T-helper 1 cell treated with Interleukin-12 subunit alpha and Interleukin-12 subunit beta and Interleukin-4 antibody, amounts not matched to agents 30 μg/mL and 1 μg/mL, for 36 hours (primary cell): ENCODE results near the gene ZNF274.

ENCODE experiments used
- H3K27ac Mint-ChIP-seq: one replicate; pipeline ENCODE4 v1.8.0; 2021; ENCODE audit warnings: mild to moderate bottlenecking, mixed read lengths
- H3K27me3 Mint-ChIP-seq: one replicate; pipeline ENCODE4 v1.8.0; 2021; ENCODE audit warnings: low read depth, mixed read lengths
- H3K36me3 Mint-ChIP-seq: one replicate; pipeline ENCODE4 v1.8.0; 2021; ENCODE audit warnings: low read depth, mixed read lengths
- H3K4me1 Mint-ChIP-seq: one replicate; pipeline ENCODE4 v1.8.0; 2021; ENCODE audit warnings: low read depth, mixed read lengths
- H3K4me3 Mint-ChIP-seq: one replicate; pipeline ENCODE4 v1.8.0; 2021; ENCODE audit warnings: mild to moderate bottlenecking, moderate library complexity, mixed read lengths
- H3K9me3 Mint-ChIP-seq: one replicate; pipeline ENCODE4 v1.8.0; 2021; ENCODE audit warnings: mixed read lengths

ZNF274 gene

DNA sequence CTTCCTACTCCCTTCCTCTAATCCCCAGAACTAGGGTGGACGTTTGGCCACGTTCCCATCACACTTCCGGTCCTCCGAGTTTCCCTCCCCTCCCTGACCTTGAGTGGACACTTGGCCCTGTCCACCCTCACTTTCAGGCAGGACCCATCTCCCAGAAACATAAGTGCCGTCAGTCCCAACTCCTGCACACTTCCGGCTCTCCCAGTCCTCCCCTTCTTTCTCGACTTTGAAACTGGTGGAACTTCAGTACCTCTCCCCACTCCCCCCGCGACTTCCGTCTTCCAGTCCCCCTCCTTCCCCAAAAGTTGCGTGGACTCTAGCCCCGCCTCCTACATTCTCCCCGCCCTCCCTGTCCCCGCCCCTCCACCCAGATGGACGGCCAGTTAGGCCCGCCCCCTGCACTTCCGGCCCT lies 278 bp upstream of the ZNF274 start:
- H3K36me3 Mint-ChIP-seq = peaks cover 43% of the 10 kb centered on the region
- H3K9me3 Mint-ChIP-seq = peaks cover 59% of the 10 kb centered on the region
- H3K4me3 Mint-ChIP-seq = peak overlapping the region; percentile 93
- no peaks in the 10 kb centered on the region for H3K27me3 Mint-ChIP-seq
- peaks cover 12% of the 10 kb centered on the region for H3K4me1 Mint-ChIP-seq
- H3K27ac Mint-ChIP-seq = peak overlapping the region; percentile 99

DNA sequence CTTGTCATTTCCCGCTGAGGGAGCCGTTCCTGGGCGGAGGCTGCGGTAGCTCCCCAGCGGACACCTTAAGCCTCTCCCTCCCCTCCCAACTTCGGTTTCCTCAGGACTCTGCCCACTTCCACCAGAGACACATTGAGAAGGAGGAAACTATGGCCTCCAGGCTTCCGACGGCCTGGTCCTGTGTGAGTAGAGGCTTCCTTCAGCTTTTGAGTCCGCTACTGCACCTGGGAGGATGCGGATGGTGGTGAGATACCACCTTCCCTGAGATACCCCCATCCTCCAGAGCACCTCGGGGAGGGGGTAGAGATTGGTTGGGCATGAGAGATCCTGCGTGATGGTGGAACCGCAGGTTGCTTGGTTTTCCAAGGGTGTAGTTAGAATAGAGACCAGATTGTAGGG lies 955 bp downstream of the ZNF274 start:
- H3K27ac Mint-ChIP-seq = peak overlapping the region; percentile 99
- no peaks in the 10 kb centered on the region for H3K27me3 Mint-ChIP-seq
- H3K36me3 Mint-ChIP-seq = peaks cover 51% of the 10 kb centered on the region
- H3K9me3 Mint-ChIP-seq = peaks cover 54% of the 10 kb centered on the region
- H3K4me3 Mint-ChIP-seq = peak overlapping the region; percentile 93
- H3K4me1 Mint-ChIP-seq = peaks cover 12% of the 10 kb centered on the region

DNA sequence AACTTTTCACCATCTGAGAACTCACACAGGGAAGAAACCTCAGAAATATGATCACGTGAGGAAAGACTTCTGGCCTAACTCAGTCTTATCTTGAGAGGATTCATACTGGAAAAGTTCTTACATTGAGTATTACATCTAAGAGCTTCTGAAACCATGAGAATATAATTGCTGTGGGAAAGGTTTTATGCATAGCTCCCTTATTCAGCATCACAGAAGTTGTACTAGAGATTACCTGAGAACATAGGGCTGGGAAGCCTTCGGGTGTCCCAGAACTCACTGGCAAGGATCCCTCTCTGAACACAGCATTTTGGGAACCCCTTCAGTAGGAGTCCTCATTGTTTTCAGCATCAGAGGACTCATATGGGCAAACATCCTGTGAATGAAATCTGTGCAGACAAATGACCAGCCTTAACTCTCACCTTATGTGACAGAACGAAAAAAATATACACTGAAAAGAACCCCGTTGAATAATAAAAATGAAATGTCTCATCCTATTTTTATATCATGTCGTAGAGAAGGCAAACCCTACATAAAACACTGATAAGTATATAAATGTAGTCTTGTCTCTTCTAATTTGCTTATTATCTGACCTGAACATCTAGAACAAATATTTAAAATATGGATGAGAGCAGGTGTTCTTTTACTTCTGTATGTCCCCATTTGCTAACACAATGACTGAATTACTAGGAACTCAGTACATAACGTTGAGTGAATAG lies 14.2 kb downstream of the ZNF274 start:
- H3K4me3 Mint-ChIP-seq = no peak overlapping the region
- no peak overlapping the region for H3K27ac Mint-ChIP-seq
- no peaks in the 10 kb centered on the region for H3K27me3 Mint-ChIP-seq
- peaks cover 79% of the 10 kb centered on the region for H3K36me3 Mint-ChIP-seq
- H3K4me1 Mint-ChIP-seq = no peaks in the 10 kb centered on the region
- H3K9me3 Mint-ChIP-seq = peaks cover 70% of the 10 kb centered on the region

DNA sequence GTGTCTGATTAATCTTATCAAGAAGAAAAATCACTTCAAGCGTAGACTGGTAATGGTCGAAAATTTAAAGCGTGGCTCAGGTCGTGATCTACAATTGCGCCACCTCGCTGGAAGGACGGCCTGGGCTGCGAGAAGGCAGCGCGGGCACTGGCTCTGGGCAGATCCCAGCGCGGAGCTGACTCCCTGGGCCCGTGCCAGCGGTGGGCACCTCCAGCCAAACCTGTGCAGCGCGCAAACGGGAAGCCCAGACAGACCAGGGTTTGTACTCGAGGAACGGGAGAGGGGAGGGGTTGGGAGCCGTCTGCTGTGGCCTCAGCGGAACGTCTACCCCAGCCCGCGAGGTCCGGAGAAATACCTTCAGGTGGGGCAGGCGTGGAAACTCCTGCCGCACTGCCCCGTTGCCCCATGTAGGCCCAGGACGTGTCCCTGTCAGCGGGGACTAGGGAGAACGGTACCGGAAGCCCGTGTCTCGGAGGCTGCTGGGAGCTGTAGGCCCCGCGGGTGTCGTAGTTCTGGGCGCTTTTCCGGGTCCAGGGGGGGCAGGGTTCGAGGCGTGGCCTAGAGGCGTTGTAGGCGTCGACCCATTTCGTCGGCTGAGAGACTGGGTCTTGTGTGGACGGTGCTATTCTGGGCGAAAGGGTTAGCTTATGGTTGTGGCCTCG lies 21.1 kb downstream of the ZNF274 start:
- Mint-ChIP-seq H3K27ac (no peak overlapping the region), H3K4me3 (no peak overlapping the region), H3K4me1 (no peaks in the 10 kb centered on the region), H3K9me3 (peaks cover 80% of the 10 kb centered on the region), H3K36me3 (peaks cover 81% of the 10 kb centered on the region), H3K27me3 (no peaks in the 10 kb centered on the region)

GRCh38 chr19:58204566-58204965 lies 21.7 kb downstream of the ZNF274 start:
- H3K4me3 Mint-ChIP-seq = no peak overlapping the region
- H3K4me1 Mint-ChIP-seq = no peaks in the 10 kb centered on the region
- H3K36me3 Mint-ChIP-seq = peaks cover 82% of the 10 kb centered on the region
- no peak overlapping the region for H3K27ac Mint-ChIP-seq
- H3K9me3 Mint-ChIP-seq = peaks cover 84% of the 10 kb centered on the region
- no peaks in the 10 kb centered on the region for H3K27me3 Mint-ChIP-seq

DNA sequence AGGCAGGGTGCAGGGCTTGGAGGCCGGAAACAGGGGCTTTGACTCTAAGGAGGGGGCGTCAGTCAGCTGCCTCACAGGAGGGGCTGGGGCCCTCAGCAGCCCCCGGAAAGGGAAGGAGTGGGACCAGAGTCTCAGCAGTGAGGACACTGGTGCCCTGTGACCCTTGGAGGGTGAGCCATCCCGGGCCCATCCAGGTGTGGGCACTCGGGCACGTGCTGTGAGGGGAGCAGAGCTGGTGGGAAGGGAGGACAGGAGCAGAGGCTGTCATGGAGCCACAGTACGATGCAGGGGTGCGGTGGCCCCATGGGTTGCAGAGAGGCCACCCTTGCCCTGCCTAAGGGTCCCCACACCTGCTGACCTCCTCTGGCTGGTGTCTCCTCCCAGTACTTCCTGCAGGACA lies 26.7 kb downstream of the ZNF274 start:
- Mint-ChIP-seq H3K9me3 (peaks cover 93% of the 10 kb centered on the region), H3K36me3 (peaks cover 95% of the 10 kb centered on the region), H3K27me3 (no peaks in the 10 kb centered on the region), H3K27ac (no peak overlapping the region), H3K4me3 (no peak overlapping the region), H3K4me1 (no peaks in the 10 kb centered on the region)

DNA sequence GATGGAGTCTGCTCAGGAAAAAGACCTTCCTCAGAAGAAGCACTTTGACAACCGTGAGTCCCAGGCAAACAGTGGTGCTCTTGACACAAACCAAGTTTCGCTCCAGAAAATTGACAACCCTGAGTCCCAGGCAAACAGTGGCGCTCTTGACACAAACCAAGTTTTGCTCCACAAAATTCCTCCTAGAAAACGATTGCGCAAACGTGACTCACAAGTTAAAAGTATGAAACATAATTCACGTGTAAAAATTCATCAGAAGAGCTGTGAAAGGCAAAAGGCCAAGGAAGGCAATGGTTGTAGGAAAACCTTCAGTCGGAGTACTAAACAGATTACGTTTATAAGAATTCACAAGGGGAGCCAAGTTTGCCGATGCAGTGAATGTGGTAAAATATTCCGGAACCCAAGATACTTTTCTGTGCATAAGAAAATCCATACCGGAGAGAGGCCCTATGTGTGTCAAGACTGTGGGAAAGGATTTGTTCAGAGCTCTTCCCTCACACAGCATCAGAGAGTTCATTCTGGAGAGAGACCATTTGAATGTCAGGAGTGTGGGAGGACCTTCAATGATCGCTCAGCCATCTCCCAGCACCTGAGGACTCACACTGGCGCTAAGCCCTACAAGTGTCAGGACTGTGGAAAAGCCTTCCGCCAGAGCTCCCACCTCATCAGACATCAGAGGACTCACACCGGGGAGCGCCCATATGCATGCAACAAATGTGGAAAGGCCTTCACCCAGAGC lies 29.6 kb downstream of the ZNF274 start:
- H3K36me3 Mint-ChIP-seq = peaks cover 71% of the 10 kb centered on the region
- H3K4me1 Mint-ChIP-seq = no peaks in the 10 kb centered on the region
- no peak overlapping the region for H3K27ac Mint-ChIP-seq
- no peak overlapping the region for H3K4me3 Mint-ChIP-seq
- no peaks in the 10 kb centered on the region for H3K27me3 Mint-ChIP-seq
- H3K9me3 Mint-ChIP-seq = peaks cover 84% of the 10 kb centered on the region

DNA sequence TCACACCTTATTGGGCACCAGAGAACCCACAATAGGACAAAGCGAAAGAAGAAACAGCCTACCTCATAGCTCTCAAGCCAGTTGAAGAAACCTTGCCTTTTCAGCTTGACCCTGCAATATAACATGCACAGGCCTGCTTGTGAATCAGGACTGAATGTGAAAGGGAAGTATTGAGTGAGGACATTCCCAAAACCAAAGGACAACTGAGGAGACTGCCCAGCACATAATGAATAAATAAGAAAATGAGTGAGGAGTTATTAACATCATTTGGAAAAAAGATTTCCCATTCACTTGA lies 30.2 kb downstream of the ZNF274 start:
- no peaks in the 10 kb centered on the region for H3K4me1 Mint-ChIP-seq
- peaks cover 84% of the 10 kb centered on the region for H3K9me3 Mint-ChIP-seq
- no peaks in the 10 kb centered on the region for H3K27me3 Mint-ChIP-seq
- H3K36me3 Mint-ChIP-seq = peaks cover 66% of the 10 kb centered on the region
- H3K27ac Mint-ChIP-seq = no peak overlapping the region
- no peak overlapping the region for H3K4me3 Mint-ChIP-seq

GRCh38 chr19:58217069-58217481 lies 34.2 kb downstream of the ZNF274 start:
- H3K4me3 Mint-ChIP-seq = no peak overlapping the region
- H3K27me3 Mint-ChIP-seq = no peaks in the 10 kb centered on the region
- peaks cover 58% of the 10 kb centered on the region for H3K9me3 Mint-ChIP-seq
- H3K27ac Mint-ChIP-seq = no peak overlapping the region
- H3K4me1 Mint-ChIP-seq = no peaks in the 10 kb centered on the region
- H3K36me3 Mint-ChIP-seq = peaks cover 26% of the 10 kb centered on the region

DNA sequence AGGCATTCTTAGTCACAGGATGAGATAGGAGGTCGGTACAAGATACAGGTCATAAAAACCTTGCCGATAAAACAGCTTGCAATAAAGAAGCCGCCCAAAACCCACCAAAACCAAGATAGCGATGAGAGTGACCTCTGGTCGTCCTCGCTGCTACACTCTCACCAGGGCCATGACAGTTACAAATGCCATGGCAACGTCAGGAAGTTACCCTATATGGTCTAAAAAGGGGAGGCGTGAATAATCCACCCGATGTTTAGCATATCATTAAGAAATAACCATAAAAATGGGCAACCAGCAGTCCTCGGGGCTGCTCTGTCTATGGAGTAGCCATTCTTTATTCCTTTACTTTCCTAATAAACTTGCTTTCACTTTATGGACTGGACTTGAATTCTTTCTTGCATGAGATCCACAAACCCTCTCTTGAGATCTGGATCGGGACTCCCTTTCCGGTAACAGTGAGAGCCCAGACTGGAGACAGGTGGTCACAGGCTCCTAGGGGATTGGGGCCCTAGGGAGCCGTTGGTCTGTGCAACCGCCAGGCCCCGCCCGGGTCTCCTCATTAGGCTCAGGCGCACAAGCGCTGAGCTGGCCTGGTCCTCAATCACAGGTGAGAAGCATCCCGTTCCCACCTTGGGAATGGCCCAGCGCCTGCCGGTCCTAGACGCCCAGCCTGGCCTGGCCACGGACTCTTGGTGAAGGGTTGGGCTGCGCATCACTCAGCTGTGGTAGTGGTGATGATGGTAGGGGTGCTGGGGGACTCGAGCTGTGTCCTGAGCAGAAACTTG lies 34.9 kb downstream of the ZNF274 start:
- H3K4me1 Mint-ChIP-seq = no peaks in the 10 kb centered on the region
- peaks cover 56% of the 10 kb centered on the region for H3K9me3 Mint-ChIP-seq
- H3K27me3 Mint-ChIP-seq = no peaks in the 10 kb centered on the region
- H3K36me3 Mint-ChIP-seq = peaks cover 21% of the 10 kb centered on the region
- H3K4me3 Mint-ChIP-seq = no peak overlapping the region
- H3K27ac Mint-ChIP-seq = no peak overlapping the region

GRCh38 chr19:58218899-58219298 lies 36.0 kb downstream of the ZNF274 start:
- Mint-ChIP-seq H3K4me1 (no peaks in the 10 kb centered on the region), H3K27me3 (no peaks in the 10 kb centered on the region), H3K4me3 (no peak overlapping the region), H3K9me3 (peaks cover 49% of the 10 kb centered on the region), H3K27ac (no peak overlapping the region), H3K36me3 (peaks cover 11% of the 10 kb centered on the region)

GRCh38 chr19:58227964-58228584 lies 45.2 kb downstream of the ZNF274 start:
- Mint-ChIP-seq H3K27ac (peak overlapping the region; percentile 89), H3K4me1 (peaks cover 21% of the 10 kb centered on the region), H3K9me3 (peaks cover 40% of the 10 kb centered on the region), H3K27me3 (no peaks in the 10 kb centered on the region), H3K36me3 (peaks cover 45% of the 10 kb centered on the region), H3K4me3 (peak overlapping the region; percentile 94)

DNA sequence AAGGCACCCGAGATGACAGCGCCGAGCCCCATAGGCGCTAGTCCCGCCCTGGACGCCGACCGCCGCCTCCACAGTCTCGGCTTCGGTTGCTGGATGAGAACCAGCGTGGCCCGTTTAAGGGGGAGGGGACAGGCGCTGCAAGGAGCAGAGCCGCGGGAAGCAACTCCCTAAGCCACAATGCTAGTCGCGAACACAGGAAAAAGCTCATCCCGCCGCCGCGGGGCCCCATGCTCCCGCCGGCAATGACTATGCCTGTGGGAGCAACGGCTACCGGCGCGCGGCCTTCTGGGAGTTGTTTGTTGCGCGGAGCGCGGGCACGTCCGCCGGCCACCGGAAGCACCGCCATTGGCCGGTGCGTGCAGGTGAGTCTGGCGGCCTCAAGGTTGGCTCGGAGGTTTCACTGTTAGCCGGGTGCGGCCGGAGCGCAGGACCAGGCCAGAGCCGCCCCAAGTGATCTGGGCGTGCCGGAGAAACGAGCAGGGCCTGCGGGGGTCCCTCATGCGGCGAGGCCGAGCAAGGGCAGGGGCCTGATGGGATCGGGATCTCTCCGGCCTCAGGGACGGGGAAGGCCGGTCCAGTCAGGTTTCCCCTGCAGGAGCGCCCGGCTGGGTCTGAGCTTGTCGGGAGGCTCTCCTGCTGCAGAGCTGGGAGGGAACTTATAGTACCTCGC lies 45.9 kb downstream of the ZNF274 start, which contains the start of gene ZNF544:
ZNF544 (plus strand) TSS at position 330 of the 670 bp plus-strand sequence. CDS start 15,110 bp downstream, outside the sequence.
- Mint-ChIP-seq H3K4me3 (peak within 1 kb of the TSS; percentile 94), H3K36me3 (peaks cover 52% of the 10 kb centered on the region), H3K4me1 (peaks cover 21% of the 10 kb centered on the region), H3K27me3 (no peaks in the 10 kb centered on the region), H3K27ac (peak within 1 kb of the TSS; percentile 89), H3K9me3 (peaks cover 45% of the 10 kb centered on the region)
